Heart left ventricle (tissue), 16 donors: ENCODE results near the gene SSTR4. TPM values are rescaled to one million over a fixed set of nuclear protein-coding genes. Genes with fewer than 3 reads are reported as not detected.

Experiments
- ATAC-seq, 4 donors: fragments of 200-7000 bp; cut with Tn5 transposase; one replicate each; pipeline ENCODE4 v1.9.1; 2020 to 2022; ENCODE audit warnings: moderate library complexity in 4 of 4, mild to moderate bottlenecking in 3 of 4, moderate number of reproducible peaks in 1 of 4
- DNase-seq, 5 donors: peaks; one replicate each; pipeline ENCODE4 v3.0.0-alpha.2; 2020
- H3K27ac ChIP-seq, 12 donors: fragments of 200-600 bp; sonication (generic) in 4 of 12; one replicate each; pipeline versions ENCODE4 v1.5.0 to v1.8.0; 2016 to 2022; ENCODE audit warnings: mild to moderate bottlenecking in 2 of 12
- H3K27me3 ChIP-seq, 9 donors: fragments of 200-600 bp; sonication (generic) in 2 of 9; one replicate each; pipeline versions ENCODE4 v1.5.1 to v1.8.0; 2016 to 2022; ENCODE audit warnings: mild to moderate bottlenecking in 3 of 9
- H3K36me3 ChIP-seq, 9 donors: fragments of 200-600 bp; sonication (generic) in 2 of 9; one replicate each; pipeline versions ENCODE4 v1.5.0 to v1.8.0; 2018 to 2022; ENCODE audit warnings: mild to moderate bottlenecking in 2 of 9
- H3K4me1 ChIP-seq, 12 donors: fragments of 200-600 bp; sonication (generic) in 4 of 12; one replicate each; pipeline versions ENCODE4 v1.5.0 to v1.8.0; 2016 to 2022; ENCODE audit warnings: mild to moderate bottlenecking in 3 of 12
- H3K4me3 ChIP-seq, 12 donors: fragments of 200-600 bp; sonication (generic) in 4 of 12; one replicate each; pipeline versions ENCODE4 v1.5.0 to v1.8.0; 2017 to 2022; ENCODE audit warnings: mild to moderate bottlenecking in 9 of 12, moderate library complexity in 4 of 12
- H3K9me3 ChIP-seq, 12 donors: fragments of 200-600 bp; sonication (generic) in 4 of 12; one replicate each; pipeline versions ENCODE4 v1.5.0 to v1.8.0; 2016 to 2022; ENCODE audit warnings: mild to moderate bottlenecking in 1 of 12
- CTCF ChIP-seq, 12 donors: fragments of 200-600 bp; sonication (generic) in 4 of 12; IDR thresholded peaks; one replicate each; pipeline versions ENCODE4 v1.5.0 to v1.8.0; 2018 to 2022; ENCODE audit warnings: antibody characterized with exemption in 12 of 12, mild to moderate bottlenecking in 5 of 12
- POLR2A ChIP-seq, 2 donors: fragments of 450-650 bp; IDR thresholded peaks; one replicate each; pipeline ENCODE4 v1.6.1; 2017; ENCODE audit warnings: antibody characterized with exemption in 2 of 2, mild to moderate bottlenecking in 2 of 2, moderate library complexity in 2 of 2
- WGBS, 4 donors: extraction: QIAGEN DNeasy Blood & Tissue Kit in 2 of 4; methylation state at CpG; one replicate each; pipeline versions ENCODE4 v1.1.5 to v1.1.7; 2013 to 2018; 5-methylcytosine and 5-hydroxymethylcytosine counted together
- intact Hi-C, 10 donors: fragments of 100-400 bp; cut with DNase I; formaldehyde crosslinking; loops; one replicate each; pipeline versions ENCODE4 v1.11.1 to v1.14.2; 2022
- polyA plus RNA-seq, 2 donors: library from polyadenylated mRNA; stranded (reverse); fragments of 200-250 nt; gene quantifications; one replicate each; pipeline ENCODE4 v1.2.3, GENCODE V29; 2013
- total RNA-seq, 9 donors: library from RNA; depleted of rRNA in 2 of 9; stranded (reverse); fragments of >200 nt in 2 of 9; fragmentation: NEBNext Ultra II Directional in 3 of 9; extraction: Animal tissue kit (Norgen Biotek cat#: 25700) in 3 of 9; gene quantifications; one replicate each; pipeline versions ENCODE4 v1.1.0 to v1.2.4, GENCODE V29; 2016 to 2023
- donor health status: ischemic (EF 13 %, LVEDD 7.1; RV severe dilation, severe dysfunction).
- donor health status: healthy with polysubstance abuse.
- donor health status: DM: no; HTN: yes; CAD: no.
- donor health status: DM: no; HTN: no; CAD: no.
- donor health status: ischemic (EF 25% LVEDD 6.9; RV normal size, moderate dysfunction).
- donor health status: ischemic (EF 25% LVEDD 5.7; RV mildly dilated, moderate dysfunction).
- donor health status: healthy.
- donor health status: DM: yes; HTN: yes; CAD: no.
- donor health status: ischemic (EF 35%, LVEDD 5.7; RV mildly dilated, moderate dysfunction).
- donor health status: nonischemic (EF 11% LVEDD 7.7; RV severe dilation, severe dysfunction).
- donor health status: DM: yes; HTN: yes; CAD: no.
- donor health status: PGD.
- donor health status: ischemic (EF 29% LVEDD 5.4; RV normal size, mild dysfunction).
- donor health status: nonischemic (EF 23%, LVEDD 6.1; RV moderate dilation, normal function).

SSTR4 gene
- total and polyA plus RNA-seq, 11 donors = 0.28 TPM; not detected in 10

GRCh38 chr20:22995923-22996322 lies 39.2 kb upstream of the SSTR4 start:
- ATAC-seq (peak in 2 of 4 donors; percentile 43 to 75), DNase-seq (no peak)
- no peaks in the 10 kb centered on the region for H3K27me3 ChIP-seq
- peaks cover 0 to 9% (median 0%) of the 10 kb centered on the region in 12 donors for H3K9me3 ChIP-seq
- H3K4me3 ChIP-seq = no peak overlapping the region
- no peak overlapping the region for H3K27ac ChIP-seq
- 13 to 56% (median 50%) methylated on average over 1 of the region's 1 CpG for WGBS, 4 donors
- H3K4me1 ChIP-seq = peaks cover 0 to 7% (median 0%) of the 10 kb centered on the region in 12 donors
- intact Hi-C loops = loop anchor here in 1 of 10 donors (2.0 kb wide), 1 partner anchor 45 kb away; no protein-coding TSS in a partner anchor
- TF ChIP-seq CTCF (IDR thresholded peaks at IDR 0.05) = no peak
- TF ChIP-seq POLR2A (IDR thresholded peaks at IDR 0.05) = no peak
- H3K36me3 ChIP-seq = no peaks in the 10 kb centered on the region

- intact Hi-C loops = no loop called here
- no peak overlapping the region for H3K4me3 ChIP-seq
- ATAC-seq (no peak), DNase-seq (no peak)
- H3K36me3 ChIP-seq = no peaks in the 10 kb centered on the region
- H3K27ac ChIP-seq = no peak overlapping the region
- TF ChIP-seq POLR2A (IDR thresholded peaks at IDR 0.05) = no peak
- no peak for TF ChIP-seq CTCF (IDR thresholded peaks at IDR 0.05)
- 90 to 98% (median 94%) methylated on average over 2 of the region's 2 CpGs for WGBS, 4 donors
- H3K4me1 ChIP-seq = peaks cover 0 to 7% (median 0%) of the 10 kb centered on the region in 12 donors
- H3K27me3 ChIP-seq = no peaks in the 10 kb centered on the region
- H3K9me3 ChIP-seq = peaks cover 0 to 1% (median 0%) of the 10 kb centered on the region in 12 donors
Measured at GRCh38 chr20:22998476-22998875, 36.6 kb upstream of the SSTR4 start.

- H3K27me3 ChIP-seq = no peaks in the 10 kb centered on the region
- ATAC-seq = peak in 1 of 4 donors; percentile 74
- WGBS, 4 donors = 61 to 75% (median 63%) methylated on average over 4 of the region's 4 CpGs
- H3K4me3 ChIP-seq = no peak overlapping the region
- H3K27ac ChIP-seq = peak overlapping the region in 9 of 12 donors; percentile 8 to 61 (median 38)
- no peak for DNase-seq
- no peaks in the 10 kb centered on the region for H3K9me3 ChIP-seq
- H3K4me1 ChIP-seq = peaks cover 0 to 7% (median 0%) of the 10 kb centered on the region in 12 donors
- TF ChIP-seq POLR2A (IDR thresholded peaks at IDR 0.05) = no peak
- TF ChIP-seq CTCF (IDR thresholded peaks at IDR 0.05) = no peak
- intact Hi-C loops = no loop called here
- H3K36me3 ChIP-seq = no peaks in the 10 kb centered on the region
Measured at GRCh38 chr20:22999756-23000155, 35.4 kb upstream of the SSTR4 start.

DNA sequence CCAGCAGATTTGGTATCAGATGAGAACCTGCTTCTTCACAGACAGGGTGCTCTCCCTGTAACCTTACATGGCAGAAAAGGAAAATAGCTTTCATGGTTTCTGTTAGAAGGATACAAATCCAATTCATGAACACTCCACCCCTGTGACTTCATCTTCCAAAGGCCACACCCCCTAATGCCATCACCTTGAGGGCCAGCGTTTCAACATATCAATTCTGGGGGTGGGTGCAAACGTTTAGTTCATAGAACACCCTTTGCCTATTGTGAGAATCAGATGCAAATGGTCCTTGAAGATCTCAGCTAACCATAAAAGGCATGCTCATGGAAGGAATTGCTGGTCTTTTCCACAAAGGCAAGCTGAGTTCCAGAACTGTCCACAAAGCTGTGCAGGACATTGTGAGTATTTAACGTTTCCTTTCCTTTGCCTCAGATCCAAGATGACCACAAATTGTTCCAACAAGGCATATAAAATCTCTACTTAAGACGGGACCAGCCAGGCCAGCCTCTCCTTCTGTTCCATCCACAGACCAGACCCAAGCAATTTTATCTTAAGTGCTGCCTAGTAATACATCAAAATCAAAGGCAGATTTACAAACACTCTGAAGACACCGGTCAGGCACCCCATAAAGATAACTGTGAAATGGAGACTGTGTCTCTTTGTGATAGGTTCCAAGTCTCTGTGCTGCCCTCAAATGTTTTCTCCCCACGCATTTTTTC lies 34.7 kb upstream of the SSTR4 start:
- no peak for ATAC-seq
- Histone ChIP-seq H3K27me3 (no peaks in the 10 kb centered on the region), H3K4me1 (peaks cover 0 to 7% (median 0%) of the 10 kb centered on the region in 12 donors), H3K9me3 (no peaks in the 10 kb centered on the region), H3K27ac (peak overlapping the region in 7 of 12 donors; percentile 8 to 57 (median 25)), H3K36me3 (no peaks in the 10 kb centered on the region), H3K4me3 (no peak overlapping the region)
- DNase-seq = no peak
- no peak for TF ChIP-seq CTCF (IDR thresholded peaks at IDR 0.05)
- no peak for TF ChIP-seq POLR2A (IDR thresholded peaks at IDR 0.05)
- intact Hi-C loops = no loop called here
- 63 to 74% (median 71%) methylated on average over 6 of the region's 6 CpGs for WGBS, 4 donors
